T-cell (primary cell): Measurements from ENCODE around the gene MIGA2. TPM values are rescaled to one million over a fixed set of nuclear protein-coding genes. Genes with fewer than 3 reads are reported as not detected.
"Not testable (repeated sequence)": the region's sequence is repeated elsewhere in the genome, so short reads cannot be mapped to it uniquely, and the experiment has no call there.

Source experiments
- ATAC-seq, 4 experiments: fragments of 200-7000 bp in 3 of 4; fragments of 150-1000 bp in 1 of 4; cut with Tn5 transposase; replicated peaks in 1 of 4; 1 replicate in 3 of 4; 2 replicates in 1 of 4; pipeline ENCODE4 v1.10.0; 2021; ENCODE audit warnings: moderate library complexity in 3 of 4, mild to moderate bottlenecking in 2 of 4, moderate number of reproducible peaks in 1 of 4
- CTCF ChIA-PET, 2 donors: fragments of 300-600 bp; sonication (Branson Sonifier 250); formaldehyde crosslinking; loops; one replicate each; lab custom pipeline; 2022; ENCODE audit warnings: antibody characterized with exemption in 2 of 2; lab: Charles Lee
- POLR2A ChIA-PET, 2 donors: fragments of 300-600 bp; sonication (Branson Sonifier 250); formaldehyde crosslinking; loops; one replicate each; lab custom pipeline; 2022; ENCODE audit warnings: antibody characterized with exemption in 2 of 2; lab: Charles Lee
- DNase-seq, 35 experiments: peaks; one replicate each; pipeline versions ENCODE4 v3.0.0 to v3.0.0-alpha.2; 2013 to 2023
- H3K27ac ChIP-seq: one replicate; pipeline ENCODE4 v1.5.1; 2013; ENCODE audit warnings: low read length
- H3K27me3 ChIP-seq, 2 experiments: replicated peaks in 1 of 2; 1 replicate in 1 of 2; 2 replicates in 1 of 2; pipeline versions ENCODE4 v1.6.1 to v1.7.0; 2013; ENCODE audit warnings: low read length in 1 of 2, mixed read lengths in 1 of 2; ENCODE audit not compliant: control insufficient read depth in 2 of 2, insufficient read depth in 2 of 2; ENCODE audit errors: extremely low read depth in 1 of 2
- H3K36me3 ChIP-seq, 2 donors: 1 replicate in 1 of 2; 2 replicates in 1 of 2; pipeline versions ENCODE4 v1.6.1 to v1.7.0; 2013; ENCODE audit warnings: low read length in 1 of 2; ENCODE audit not compliant: control insufficient read depth in 2 of 2, insufficient read depth in 1 of 2; ENCODE audit errors: extremely low read depth in 1 of 2
- H3K4me1 ChIP-seq, 2 experiments: 1 replicate in 1 of 2; 2 replicates in 1 of 2; pipeline versions ENCODE4 v1.6.1 to v1.7.0; 2013; ENCODE audit warnings: low read length in 2 of 2, mixed read lengths in 1 of 2; ENCODE audit not compliant: insufficient read depth in 2 of 2, control insufficient read depth in 1 of 2; ENCODE audit errors: extremely low read depth in 1 of 2
- H3K4me3 ChIP-seq, 2 donors: 1 replicate in 1 of 2; 2 replicates in 1 of 2; pipeline versions ENCODE4 v1.5.1 to v1.7.0; 2013; ENCODE audit warnings: mild to moderate bottlenecking in 2 of 2, low read length in 1 of 2, moderate library complexity in 1 of 2; ENCODE audit not compliant: control insufficient read depth in 1 of 2; ENCODE audit errors: extremely low read depth in 1 of 2
- H3K9me3 ChIP-seq: 2 replicates; pipeline ENCODE4 v1.7.0; 2013
- H3K27ac Mint-ChIP-seq, 2 donors: one replicate each; pipeline ENCODE4 v1.8.0; 2020 to 2021; ENCODE audit warnings: mild to moderate bottlenecking in 2 of 2, mixed read lengths in 2 of 2
- H3K27me3 Mint-ChIP-seq, 2 donors: one replicate each; pipeline ENCODE4 v1.8.0; 2021 to 2022; ENCODE audit warnings: mixed read lengths in 2 of 2
- H3K36me3 Mint-ChIP-seq: one replicate; pipeline ENCODE4 v1.8.0; 2021; ENCODE audit warnings: mixed read lengths
- H3K4me1 Mint-ChIP-seq, 3 donors: one replicate each; pipeline ENCODE4 v1.8.0; 2020 to 2022; ENCODE audit warnings: mixed read lengths in 3 of 3, mild to moderate bottlenecking in 1 of 3
- H3K4me3 Mint-ChIP-seq, 3 donors: one replicate each; pipeline ENCODE4 v1.8.0; 2020 to 2022; ENCODE audit warnings: mild to moderate bottlenecking in 3 of 3, mixed read lengths in 3 of 3, moderate library complexity in 3 of 3
- H3K9me3 Mint-ChIP-seq, 3 donors: one replicate each; pipeline ENCODE4 v1.8.0; 2020 to 2022; ENCODE audit warnings: mixed read lengths in 3 of 3
- WGBS: methylation state at CpG from one replicate; pipeline ENCODE4 v1.1.5; 2013; ENCODE audit warnings: missing lambda C conversion rate; ENCODE audit not compliant: insufficient coverage; 5-methylcytosine and 5-hydroxymethylcytosine counted together
- total RNA-seq, 35 experiments: library from RNA in 6 of 35; stranded (reverse) in 6 of 35; fragments of 120-200 nt in 1 of 35; gene quantifications; one replicate each; pipeline versions ENCODE4 v1.2.1 to v1.2.4 and lab custom pipeline; 2013 to 2026

MIGA2 gene
- total RNA-seq, 5 donors from 2014 or later (not counting 1 experiment from before 2014, with no cell fraction given), result 60.8 to 95.7 (median 83.4) TPM

GRCh38 chr9:129031514-129031913 lies 4.9 kb upstream of the MIGA2 start:
- peaks cover 13 to 19% of the 10 kb centered on the region in 2 experiments for H3K4me1 ChIP-seq
- H3K27me3 ChIP-seq, result no peaks in the 10 kb centered on the region
- no peak overlapping the region for H3K27ac ChIP-seq
- no peak overlapping the region for H3K4me3 ChIP-seq
- H3K27me3 Mint-ChIP-seq, result no peaks in the 10 kb centered on the region
- H3K4me1 Mint-ChIP-seq, result peaks cover 16 to 23% (median 17%) of the 10 kb centered on the region in 3 donors
- no peaks in the 10 kb centered on the region for H3K36me3 Mint-ChIP-seq
- CTCF ChIA-PET, result interaction anchor here in 1 of 2 donors (1.0 kb wide), 1 partner anchor 421 kb away, joined by 5 read pairs; no protein-coding TSS in a partner anchor
- 75% methylated on average over 2 of the region's 4 CpGs for WGBS
- no peaks in the 10 kb centered on the region for H3K9me3 Mint-ChIP-seq
- no peak overlapping the region for H3K4me3 Mint-ChIP-seq
- DNase-seq (no peak), ATAC-seq (no peak)
- POLR2A ChIA-PET, result interaction anchor here in 1 of 2 donors (0.6 kb wide), 1 partner anchor 45 kb away, joined by 5 read pairs; no protein-coding TSS in a partner anchor
- H3K27ac Mint-ChIP-seq, result no peak overlapping the region
- H3K9me3 ChIP-seq, result no peaks in the 10 kb centered on the region
- H3K36me3 ChIP-seq, result no peaks in the 10 kb centered on the region

GRCh38 chr9:129032541-129033159 lies 3.8 kb upstream of the MIGA2 start:
- ChIA-PET POLR2A (no interaction called here), CTCF (no interaction called here)
- Histone ChIP-seq H3K36me3 (no peaks in the 10 kb centered on the region), H3K4me3 (no peak overlapping the region), H3K27ac (no peak overlapping the region), H3K9me3 (no peaks in the 10 kb centered on the region), H3K27me3 (no peaks in the 10 kb centered on the region), H3K4me1 (peaks cover 8 to 19% of the 10 kb centered on the region in 2 experiments)
- ATAC-seq, result no peak
- H3K27me3 Mint-ChIP-seq, result no peaks in the 10 kb centered on the region
- H3K36me3 Mint-ChIP-seq, result no peaks in the 10 kb centered on the region
- 93% methylated on average over 7 of the region's 12 CpGs for WGBS
- DNase-seq, result no peak
- H3K4me1 Mint-ChIP-seq, result peaks cover 17 to 23% (median 20%) of the 10 kb centered on the region in 3 donors
- no peak overlapping the region for H3K4me3 Mint-ChIP-seq
- H3K9me3 Mint-ChIP-seq, result no peaks in the 10 kb centered on the region
- no peak overlapping the region for H3K27ac Mint-ChIP-seq

GRCh38 chr9:129033216-129033615 lies 3.2 kb upstream of the MIGA2 start:
- ATAC-seq (no peak), DNase-seq (no peak)
- POLR2A ChIA-PET, result no interaction called here
- Histone ChIP-seq H3K9me3 (no peaks in the 10 kb centered on the region), H3K27me3 (no peaks in the 10 kb centered on the region), H3K4me3 (no peak overlapping the region), H3K4me1 (peaks cover 10 to 23% of the 10 kb centered on the region in 2 experiments), H3K36me3 (no peaks in the 10 kb centered on the region), H3K27ac (no peak overlapping the region)
- Mint-ChIP-seq H3K27me3 (no peaks in the 10 kb centered on the region), H3K4me1 (peaks cover 22 to 29% (median 26%) of the 10 kb centered on the region in 3 donors), H3K36me3 (no peaks in the 10 kb centered on the region), H3K9me3 (no peaks in the 10 kb centered on the region), H3K4me3 (no peak overlapping the region), H3K27ac (no peak overlapping the region)
- CTCF ChIA-PET, result no interaction called here
- 77% methylated on average over 5 of the region's 8 CpGs for whole genome bisulfite sequencing

GRCh38 chr9:129035838-129036237 lies 588 bp upstream of the MIGA2 start:
- H3K27me3 Mint-ChIP-seq, H3K36me3 ChIP-seq, H3K36me3 Mint-ChIP-seq, H3K27me3 ChIP-seq, H3K9me3 ChIP-seq, H3K9me3 Mint-ChIP-seq: not testable (repeated sequence)
- Mint-ChIP-seq H3K4me3 (peak overlapping the region; percentile 95 to 99 (median 95)), H3K4me1 (peaks cover 31 to 39% (median 36%) of the 10 kb centered on the region in 3 donors), H3K27ac (peak overlapping the region; percentile 80 to 90)
- Histone ChIP-seq H3K4me3 (peak overlapping the region; percentile 84 to 90), H3K27ac (peak overlapping the region; percentile 28), H3K4me1 (peaks cover 10 to 31% of the 10 kb centered on the region in 2 experiments)
- peak in 3 of 4 experiments; percentile 1 to 2 (median 2) for ATAC-seq
- ChIA-PET POLR2A (interaction anchor here in 1 of 2 donors (0.9 kb wide), 1 partner anchor 25 kb away, joined by 3 read pairs; no protein-coding TSS in a partner anchor), CTCF (interaction anchor here in 1 of 2 donors (1.0 kb wide), 2 partner anchors 45 to 589 kb away, joined by 3 to 4 read pairs; partner anchors contain the start of gene DOLPP1)
- peak in 1 of 35 experiments; percentile 14 for DNase-seq
- WGBS, result 83% methylated on average over 7 of the region's 13 CpGs

DNA sequence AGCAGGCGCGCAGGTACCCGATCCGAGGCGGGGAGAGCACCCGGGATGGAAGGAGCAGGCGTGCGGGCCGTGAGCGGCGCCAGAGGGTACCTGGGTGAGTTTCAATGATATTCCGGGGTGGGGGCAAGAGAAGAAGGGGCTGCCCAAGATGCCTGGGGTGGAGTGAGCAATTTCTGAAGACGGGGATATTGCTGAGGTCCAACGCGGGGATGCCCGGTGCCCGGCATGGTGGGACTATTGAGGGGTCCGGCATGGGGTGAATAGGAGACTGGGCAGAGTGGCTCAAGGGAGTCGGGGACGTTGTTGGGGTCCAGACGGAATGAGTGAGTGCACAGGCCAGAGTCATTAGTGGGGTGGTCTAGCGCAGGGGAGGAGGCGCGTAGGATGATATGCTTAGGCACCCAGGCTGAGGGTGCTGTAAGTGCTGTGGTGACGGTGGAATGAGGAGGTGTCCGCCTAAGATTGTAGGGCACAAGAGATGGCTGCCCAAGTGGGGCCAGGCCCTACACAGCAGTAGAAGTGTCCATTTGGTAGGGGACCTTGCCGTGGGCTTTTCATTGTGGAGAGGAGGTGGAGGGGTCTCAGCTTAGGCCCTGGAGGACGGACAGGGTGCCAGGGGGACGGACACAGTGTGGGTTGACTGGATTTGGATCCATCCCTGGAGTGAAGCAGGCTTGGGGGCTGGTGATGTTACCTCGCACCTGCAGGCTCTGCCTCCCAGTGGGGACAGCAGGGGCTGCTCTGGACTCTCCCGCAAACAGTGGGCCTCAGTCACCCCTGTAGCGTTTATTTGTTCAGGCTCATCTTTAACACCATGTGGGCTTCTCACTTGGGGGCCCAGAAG lies 719 bp downstream of the MIGA2 start:
- no peak overlapping the region for H3K27ac ChIP-seq
- 20% methylated on average over 31 of the region's 32 CpGs for WGBS
- Mint-ChIP-seq H3K4me3 (peak overlapping the region; percentile 95 to 99 (median 95)), H3K4me1 (peaks cover 31 to 39% (median 36%) of the 10 kb centered on the region in 3 donors), H3K27ac (peak overlapping the region; percentile 80 to 90), H3K36me3 (peaks cover 7% of the 10 kb centered on the region), H3K27me3 (no peaks in the 10 kb centered on the region), H3K9me3 (no peaks in the 10 kb centered on the region)
- peaks cover 10 to 31% of the 10 kb centered on the region in 2 experiments for H3K4me1 ChIP-seq
- CTCF ChIA-PET, result interaction anchor here in 1 of 2 donors (1.0 kb wide), 2 partner anchors 44 to 588 kb away, joined by 3 to 4 read pairs; partner anchors contain the start of gene DOLPP1
- H3K4me3 ChIP-seq, result peak overlapping the region; percentile 84 to 90
- POLR2A ChIA-PET, result interaction anchor here in 1 of 2 donors (0.6 kb wide), 1 partner anchor 11 kb away, joined by 3 read pairs; no protein-coding TSS in a partner anchor
- H3K27me3 ChIP-seq, result no peaks in the 10 kb centered on the region
- ATAC-seq (no peak), DNase-seq (peak in 1 of 35 experiments; percentile 18)
- H3K9me3 ChIP-seq, result no peaks in the 10 kb centered on the region
- H3K36me3 ChIP-seq, result peaks cover 0 to 17% of the 10 kb centered on the region in 2 donors

GRCh38 chr9:129037767-129038098 lies 1.3 kb downstream of the MIGA2 start:
- H3K36me3 Mint-ChIP-seq, result peaks cover 11% of the 10 kb centered on the region
- Histone ChIP-seq H3K4me1 (peaks cover 10 to 31% of the 10 kb centered on the region in 2 experiments), H3K9me3 (no peaks in the 10 kb centered on the region), H3K36me3 (peaks cover 0 to 23% of the 10 kb centered on the region in 2 donors), H3K4me3 (peak overlapping the region; percentile 84 to 90), H3K27me3 (no peaks in the 10 kb centered on the region), H3K27ac (no peak overlapping the region)
- peaks cover 31 to 39% (median 36%) of the 10 kb centered on the region in 3 donors for H3K4me1 Mint-ChIP-seq
- H3K4me3 Mint-ChIP-seq, result peak overlapping the region; percentile 95 to 99 (median 95)
- no peak overlapping the region for H3K27ac Mint-ChIP-seq
- ChIA-PET CTCF (no interaction called here), POLR2A (no interaction called here)
- no peaks in the 10 kb centered on the region for H3K27me3 Mint-ChIP-seq
- WGBS, result 100% methylated on average over 3 of the region's 6 CpGs
- ATAC-seq (no peak), DNase-seq (no peak)
- H3K9me3 Mint-ChIP-seq, result no peaks in the 10 kb centered on the region
